TTC549 (cell line): ENCODE results near the gene GALNT18.

ENCODE experiments used
- FAIRE-seq: peaks from 2 replicates; lab custom pipeline; 2012; peaks lifted over from hg19 to GRCh38; lab: Jason Lieb, UNC

GALNT18 gene

DNA sequence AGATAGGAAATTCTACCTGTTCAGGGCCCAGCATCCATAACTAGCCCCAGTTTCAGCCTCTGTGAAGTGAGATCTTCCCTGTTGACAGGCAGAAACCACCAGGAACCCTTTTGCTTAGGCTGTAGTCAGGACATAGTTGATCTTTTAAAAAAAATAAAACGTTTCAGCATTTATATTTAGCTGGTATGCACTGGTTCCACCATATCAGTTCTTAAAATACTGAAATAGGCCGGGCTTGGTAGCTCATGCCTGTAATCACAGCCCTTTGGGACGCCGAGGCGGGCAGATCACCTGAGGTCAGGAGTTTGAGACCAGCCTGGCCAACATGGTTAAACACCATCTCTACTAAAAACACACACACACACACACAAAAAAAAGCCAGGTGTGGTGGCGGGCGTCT lies 35.3 kb downstream of the GALNT18 start:
- FAIRE-seq: no peak

DNA sequence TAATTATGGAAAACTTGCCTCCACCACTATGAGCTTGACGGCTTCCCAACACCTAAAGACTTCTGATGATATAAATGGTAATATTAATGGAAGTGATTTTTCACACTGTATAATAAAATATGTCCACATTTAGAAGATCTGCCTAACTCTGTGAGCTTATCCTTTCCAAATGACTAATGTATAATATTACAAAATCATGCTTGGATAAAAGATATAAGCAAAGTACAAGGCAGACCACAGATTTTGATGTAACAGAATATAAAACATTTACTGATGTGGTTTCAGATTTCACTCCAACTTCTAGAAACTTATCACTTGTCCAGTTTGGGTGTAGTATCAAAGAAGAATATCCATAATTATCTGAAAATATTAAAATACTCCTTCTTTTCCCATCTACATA lies 36.9 kb downstream of the GALNT18 start:
- FAIRE-seq: no peak

DNA sequence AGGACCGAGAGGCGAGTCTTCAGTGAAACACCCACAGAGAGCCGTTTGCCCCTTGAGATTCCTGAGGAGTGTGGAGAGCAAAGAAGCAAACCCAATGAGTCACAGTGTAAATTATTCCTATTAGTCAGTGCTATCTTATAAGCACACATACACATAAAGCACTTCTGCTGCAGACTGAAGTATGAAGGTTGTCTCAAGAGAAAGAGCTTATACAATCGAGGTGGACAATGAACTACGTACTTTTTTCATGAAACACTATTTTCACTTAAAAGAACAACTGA lies 37.3 kb downstream of the GALNT18 start:
- no peak for FAIRE-seq

DNA sequence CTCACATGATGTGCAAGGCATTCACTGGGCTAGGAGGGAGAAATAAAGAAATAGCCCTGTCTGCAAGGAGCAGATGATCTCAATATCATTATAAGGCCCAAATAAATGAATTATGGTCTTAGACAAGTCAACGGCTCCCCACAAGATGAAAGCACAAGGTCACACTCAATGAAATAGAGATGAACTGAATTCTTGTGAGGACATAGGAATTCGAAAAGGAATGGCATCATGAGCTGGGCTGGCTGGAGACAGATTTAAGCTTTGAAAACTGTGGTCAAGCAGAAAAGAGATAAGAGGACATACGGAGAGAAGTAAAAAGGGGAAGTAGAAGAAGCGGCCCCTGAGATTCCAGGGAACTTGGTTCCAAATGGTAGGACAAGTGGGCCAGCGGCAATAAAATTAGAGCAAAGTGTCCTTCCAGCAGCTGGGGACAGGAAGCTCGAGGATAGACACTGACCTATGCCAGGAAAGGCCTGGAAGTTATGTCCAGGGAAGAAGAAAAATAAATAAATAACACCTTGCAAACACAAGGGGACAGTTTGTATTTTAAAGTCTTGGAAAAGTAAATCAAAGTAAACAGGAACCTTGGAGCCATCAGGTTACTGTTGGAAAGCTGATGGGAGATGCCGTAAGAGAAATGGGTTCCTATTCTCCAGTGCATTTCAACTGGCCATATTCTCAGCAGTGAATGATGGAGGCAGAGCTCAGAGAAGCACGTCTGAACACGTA lies 37.8 kb downstream of the GALNT18 start:
- no peak for FAIRE-seq

DNA sequence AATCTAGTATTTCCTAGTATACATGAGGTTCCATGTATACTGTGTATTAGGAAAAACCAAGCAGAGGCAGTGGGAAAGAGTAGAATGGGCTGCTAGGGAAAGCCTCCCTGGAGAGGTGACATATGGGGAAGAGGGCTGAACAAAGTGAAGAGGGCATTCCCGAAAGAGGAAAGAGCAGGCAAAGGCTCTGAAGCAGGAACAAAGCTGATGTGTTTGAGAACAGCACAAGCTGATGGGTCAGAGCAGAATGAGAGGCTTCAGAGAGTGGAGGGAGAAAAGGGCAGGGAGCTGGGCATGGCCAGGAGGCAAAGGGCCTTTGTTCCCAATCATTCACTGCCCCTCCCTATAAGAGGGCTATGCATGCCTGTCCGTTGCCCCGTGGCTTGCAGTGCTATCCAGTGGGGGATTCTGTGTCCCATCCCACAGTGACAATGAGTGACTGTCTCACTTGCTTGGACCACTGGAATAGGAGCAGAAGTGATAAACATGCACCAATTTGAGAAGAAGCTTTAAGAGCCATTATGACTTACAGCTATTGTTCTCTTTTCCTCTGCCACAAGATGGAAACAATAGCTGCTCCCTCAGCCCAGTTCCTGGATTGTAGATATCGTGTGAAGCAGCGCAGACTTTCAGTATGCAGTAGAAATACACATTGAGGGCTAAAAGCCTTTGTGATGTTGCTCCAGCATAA lies 39.6 kb downstream of the GALNT18 start:
- FAIRE-seq: no peak

DNA sequence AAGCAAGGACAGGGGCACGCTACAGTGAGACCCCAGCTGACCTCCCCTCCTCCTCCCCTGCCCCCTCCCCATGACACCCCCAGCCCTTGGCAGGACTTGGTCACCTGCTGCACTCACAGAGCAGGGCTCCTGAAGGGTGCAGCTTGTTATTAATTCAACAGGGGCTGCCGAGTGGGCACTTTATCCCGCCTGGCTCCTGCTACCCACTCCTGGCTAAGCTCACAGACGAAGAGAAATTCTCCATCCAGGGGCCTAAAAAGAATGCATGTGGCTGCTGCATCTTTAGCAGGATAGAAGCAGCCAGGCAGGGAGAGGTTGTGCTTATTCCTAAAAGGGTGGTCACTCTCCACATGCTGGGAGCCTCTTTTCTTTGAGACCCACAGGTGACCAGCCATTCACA lies 40.3 kb downstream of the GALNT18 start:
- no peak for FAIRE-seq

DNA sequence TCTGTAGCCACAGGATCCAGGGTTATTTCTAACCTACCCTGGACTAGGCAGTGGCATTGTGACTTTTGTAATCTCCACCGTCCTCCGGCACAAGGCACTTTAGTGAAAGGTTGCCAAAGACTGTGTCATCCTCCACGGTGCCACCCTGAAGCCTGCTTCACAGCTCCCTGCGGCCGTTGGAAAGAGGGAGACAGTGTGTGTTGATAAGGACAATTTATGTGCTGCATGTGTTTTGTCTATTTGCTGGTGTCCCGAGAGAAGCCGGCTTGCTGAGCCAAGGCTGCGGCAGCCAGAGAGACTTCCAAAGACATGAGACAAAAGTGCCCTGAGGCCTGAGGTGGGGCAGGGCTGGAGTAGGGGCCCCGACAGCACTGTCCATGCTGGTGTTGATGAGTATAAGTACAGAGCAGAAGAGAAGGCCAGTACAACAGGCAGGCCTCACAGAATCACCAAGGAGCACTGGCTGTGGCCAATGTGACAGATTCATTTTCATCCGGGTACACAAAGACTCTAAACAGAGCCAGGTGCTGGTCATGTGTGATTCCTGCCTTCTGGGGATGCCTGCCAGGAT lies 40.9 kb downstream of the GALNT18 start:
- no peak for FAIRE-seq

DNA sequence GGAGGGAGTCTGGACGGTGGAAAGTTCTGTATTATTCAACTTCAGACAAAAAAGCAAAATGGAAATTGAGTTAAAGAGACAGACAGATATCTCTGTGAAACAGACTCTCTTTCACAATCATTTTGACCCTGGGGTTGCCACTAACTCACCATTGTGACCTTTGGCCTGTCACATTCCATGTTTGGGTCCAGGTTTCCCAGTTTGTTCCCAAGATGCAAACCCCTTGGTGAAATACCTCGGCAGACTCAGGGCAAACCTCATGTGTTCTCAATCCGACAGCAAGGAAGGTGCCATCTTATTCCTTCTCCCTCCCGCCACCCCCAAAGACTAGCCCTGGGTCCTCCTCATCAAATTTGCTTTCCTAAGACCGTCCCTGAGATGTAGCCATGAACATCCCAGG lies 41.8 kb downstream of the GALNT18 start:
- no peak for FAIRE-seq

DNA sequence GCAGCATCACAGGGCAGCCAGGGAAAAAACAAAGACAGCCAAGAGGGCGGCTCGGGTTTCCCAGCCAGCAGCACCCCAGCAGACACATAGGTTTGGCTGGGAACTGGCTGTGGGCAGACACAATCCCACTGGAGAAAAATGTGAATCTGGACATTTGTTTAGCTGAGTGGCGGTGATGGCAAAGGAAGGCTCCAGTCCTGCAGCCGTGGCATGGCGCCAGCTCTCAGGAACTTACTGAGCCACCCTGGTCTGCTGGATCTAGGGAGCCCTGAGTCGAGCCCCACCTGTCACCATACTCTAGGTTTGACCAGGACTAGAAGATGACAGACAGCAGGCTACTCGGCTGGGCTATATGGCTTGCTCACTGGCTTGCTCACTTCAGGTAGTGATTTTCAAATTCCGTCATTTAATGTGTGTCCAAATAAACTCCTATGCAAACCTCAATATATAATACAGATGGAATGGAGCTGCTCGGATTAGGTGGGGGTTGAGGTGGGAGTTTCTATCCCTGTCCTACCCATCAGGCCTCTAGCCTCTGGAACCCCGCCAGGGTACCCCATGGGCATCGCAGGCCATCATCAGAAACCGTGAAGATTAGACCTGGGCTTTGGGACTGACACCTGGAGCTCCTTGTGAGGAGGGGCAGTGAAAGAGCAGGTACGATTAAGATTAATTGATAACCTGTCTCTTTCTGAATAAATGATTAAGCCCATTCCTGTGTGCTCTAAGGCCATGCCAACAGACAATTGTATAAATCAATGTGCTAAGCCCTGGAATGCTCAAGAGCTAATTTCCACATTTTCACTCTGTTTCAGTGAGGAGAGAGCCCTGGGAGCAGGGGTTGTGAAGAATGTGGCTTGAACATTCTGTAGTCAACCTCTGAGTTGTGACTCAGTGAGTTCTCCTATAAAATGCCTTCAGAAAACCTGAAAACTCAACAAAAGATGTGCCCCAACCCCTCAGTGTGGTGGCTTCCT lies 42.5 kb downstream of the GALNT18 start:
- no peak for FAIRE-seq

DNA sequence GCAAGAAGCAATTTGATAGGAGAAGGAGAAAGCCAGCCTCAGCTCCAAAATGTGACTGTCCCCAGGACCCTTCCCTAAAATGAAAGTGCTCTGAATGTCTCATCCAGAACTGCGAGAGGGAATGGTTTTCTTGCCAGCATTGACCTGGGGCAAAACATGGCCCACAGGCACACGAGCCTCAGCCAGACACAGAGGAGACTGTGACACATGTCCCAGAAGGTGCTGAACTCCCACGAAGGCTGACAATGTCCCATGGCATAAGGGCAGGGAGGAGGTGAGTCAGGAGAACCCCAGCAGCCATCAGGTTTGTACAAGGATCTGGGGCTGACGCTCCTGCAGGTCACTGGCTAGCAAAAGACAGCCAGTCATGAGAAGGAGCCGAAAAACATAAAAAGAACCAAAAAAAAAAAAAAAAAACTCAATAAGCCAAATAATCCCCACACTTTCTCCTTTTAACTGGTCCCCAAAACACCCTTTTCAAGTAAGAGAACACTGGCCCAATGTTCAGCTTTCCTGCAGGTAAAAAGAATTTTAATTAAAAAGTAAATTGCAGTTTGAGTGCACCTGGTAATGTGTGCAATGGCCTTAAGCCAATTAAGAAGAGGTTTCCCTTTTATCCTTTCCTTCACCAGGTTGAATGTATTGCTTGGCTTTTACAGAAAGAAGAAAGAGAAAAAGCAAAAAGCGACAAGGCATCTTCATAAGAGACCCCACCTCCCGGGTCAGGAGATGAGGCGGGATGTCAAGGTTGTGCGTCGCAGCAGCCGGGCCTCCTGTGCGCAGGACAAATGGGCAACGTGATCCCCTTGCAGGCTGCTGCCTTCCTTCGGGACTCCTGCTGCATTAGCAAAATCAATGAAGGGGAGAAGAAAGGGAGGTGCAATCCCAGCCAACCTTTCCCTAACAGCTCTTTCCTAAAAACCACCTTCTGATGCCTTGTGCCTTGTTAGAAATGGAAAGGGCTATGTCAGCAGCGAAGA lies 43.6 kb downstream of the GALNT18 start:
- no peak for FAIRE-seq

DNA sequence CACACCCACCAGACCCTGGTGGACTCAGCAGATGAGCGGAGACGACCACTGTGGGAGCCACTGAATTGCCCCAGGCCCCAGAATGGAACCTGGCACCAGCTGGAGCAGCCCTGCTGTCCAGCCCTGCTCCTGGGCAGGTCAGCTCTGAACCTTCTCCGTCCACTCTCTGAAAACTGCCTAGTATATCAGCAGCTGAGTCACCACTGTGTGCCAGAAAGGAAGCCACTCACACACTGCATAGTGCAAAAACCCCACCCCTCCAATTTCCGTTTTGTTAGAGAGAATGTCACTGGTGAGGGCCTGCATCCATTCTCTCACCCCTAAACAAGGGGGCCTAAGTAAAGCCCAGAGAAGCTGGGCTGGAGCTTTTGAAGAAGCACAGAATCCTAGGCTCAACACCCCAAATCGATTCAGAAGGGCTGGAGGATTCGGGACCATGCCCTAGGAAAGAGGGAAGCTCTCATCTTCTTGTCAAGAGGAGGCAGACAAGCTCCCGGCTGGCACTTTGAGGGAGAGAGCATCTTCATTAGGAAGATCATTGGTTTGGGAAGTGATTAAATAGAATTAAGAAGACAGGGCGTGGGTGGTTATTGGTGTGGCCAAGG lies 44.5 kb downstream of the GALNT18 start:
- FAIRE-seq: no peak

DNA sequence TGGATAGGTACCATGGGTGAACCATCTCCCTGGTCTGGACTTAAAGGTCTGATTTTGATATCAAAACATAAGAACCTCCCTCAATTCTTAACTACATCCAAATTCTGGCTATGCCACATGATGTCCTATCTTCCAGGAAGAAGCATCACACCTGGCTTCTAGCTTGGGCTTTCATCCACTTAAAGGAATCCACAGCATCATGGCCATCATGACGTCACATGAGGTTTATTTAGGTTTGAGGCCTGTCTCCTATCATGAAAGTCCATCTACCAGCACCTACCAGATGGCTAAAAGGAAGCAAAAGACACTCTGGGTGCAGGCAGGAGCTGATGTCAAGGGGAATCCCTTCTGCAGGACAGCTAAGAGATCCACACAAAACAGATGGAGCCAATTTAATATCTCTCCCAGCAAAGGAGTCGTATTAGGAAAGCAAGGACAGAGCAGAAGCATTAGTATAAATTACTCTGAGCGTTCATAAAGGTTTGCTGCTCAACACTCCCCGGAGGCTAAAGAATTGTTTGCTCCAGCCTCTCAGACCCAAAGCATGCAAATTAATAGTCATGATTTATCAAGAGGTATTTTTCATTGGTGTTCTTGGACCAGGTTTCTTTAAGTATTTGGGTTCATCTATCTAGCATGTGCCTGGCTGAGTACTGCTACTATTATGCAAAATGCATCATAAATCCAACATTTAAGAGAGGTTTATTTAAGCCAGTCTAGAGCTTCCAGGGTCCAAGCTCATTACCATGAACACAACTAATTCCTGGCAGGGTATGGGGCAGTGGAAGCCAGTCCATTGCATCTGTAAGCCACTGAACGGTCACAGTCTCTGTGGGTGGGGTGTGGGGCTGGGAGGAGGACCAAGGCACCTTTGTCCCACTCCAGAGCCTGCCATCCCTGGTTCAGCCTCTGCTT lies 47.2 kb downstream of the GALNT18 start:
- FAIRE-seq: no peak

DNA sequence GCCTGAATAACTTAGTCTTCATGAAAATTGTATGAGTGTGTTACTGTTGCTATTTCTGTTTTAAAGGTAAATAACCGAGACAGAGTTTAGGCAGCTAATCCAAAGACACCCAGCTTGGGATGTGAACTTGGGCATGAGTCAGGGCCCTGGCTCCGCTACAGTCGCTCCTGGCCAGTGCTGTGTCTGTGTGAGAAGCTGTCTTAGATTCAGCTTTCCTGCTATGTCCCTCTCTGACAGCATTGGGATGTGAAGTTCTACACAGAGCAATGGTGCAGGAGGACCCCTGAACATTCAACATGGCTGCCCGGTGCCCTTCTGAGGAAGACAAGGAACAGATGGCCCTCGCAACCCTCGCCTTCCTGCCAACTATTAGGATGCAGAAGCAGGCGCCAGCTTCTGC lies 49.4 kb downstream of the GALNT18 start:
- FAIRE-seq: no peak

DNA sequence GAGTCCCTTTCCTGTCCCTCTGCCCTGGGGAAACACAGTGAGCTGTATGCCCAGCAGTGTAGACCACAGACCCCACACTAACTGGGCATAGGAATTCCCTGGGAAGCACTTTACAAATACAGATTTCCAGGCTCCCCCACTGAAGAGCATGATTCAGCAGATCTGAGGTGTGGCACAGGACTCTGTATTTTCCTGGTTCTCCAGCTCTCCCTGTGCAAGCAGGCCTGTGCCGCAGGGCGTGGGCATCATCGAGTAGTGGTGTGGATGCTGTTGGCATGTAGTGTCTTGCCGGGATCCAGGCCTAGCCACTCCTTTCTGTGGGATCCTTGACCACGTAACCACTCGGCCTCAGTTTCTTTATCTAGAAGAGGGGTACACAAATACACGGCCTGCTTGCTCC lies 49.9 kb downstream of the GALNT18 start:
- no peak for FAIRE-seq

DNA sequence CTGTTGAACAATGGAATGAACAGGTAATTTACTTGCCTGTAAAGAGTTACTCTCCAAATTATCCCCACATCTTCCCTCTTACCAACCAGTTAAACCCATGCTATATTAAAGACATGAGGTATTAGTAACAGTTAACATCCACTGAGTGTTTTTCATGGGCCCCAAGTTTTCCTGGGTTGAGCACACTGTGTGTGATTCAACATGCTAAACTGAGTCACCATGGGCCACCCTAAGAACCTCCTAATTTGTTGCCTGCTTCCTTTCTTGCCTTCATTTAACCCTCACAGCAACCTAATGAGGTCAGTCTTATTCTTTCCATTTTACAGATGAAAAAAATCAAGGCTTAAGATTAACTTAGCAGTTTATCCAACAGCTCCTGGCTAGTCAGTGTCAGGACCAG lies 51.0 kb downstream of the GALNT18 start:
- FAIRE-seq: no peak

DNA sequence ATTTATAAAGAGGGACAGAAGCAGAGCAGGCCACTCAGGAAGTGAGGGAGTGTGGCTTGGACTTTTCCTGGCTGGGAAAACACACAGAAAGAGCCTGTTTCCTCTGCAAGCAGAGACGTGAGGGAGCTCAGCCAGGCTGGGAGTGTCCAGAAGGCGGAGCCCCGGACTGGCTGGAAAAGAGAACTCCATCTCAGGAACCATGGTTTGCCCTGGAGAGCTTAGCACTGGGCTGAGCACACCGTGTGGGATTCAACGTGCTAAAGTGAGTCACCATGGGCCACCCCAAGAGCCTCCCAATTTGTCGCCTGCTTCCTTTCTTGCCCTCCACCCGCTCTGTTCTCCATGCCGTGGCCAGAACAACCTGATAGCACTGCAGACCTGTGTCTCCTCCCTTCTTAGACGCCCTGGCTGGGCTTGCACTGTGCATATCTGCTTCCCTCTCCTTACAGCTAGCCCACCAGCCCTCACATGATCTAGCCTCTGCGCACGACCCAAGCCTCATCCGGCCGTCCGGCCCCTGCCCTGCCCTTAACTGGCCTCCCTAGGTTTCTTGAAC lies 51.8 kb downstream of the GALNT18 start:
- FAIRE-seq: no peak

DNA sequence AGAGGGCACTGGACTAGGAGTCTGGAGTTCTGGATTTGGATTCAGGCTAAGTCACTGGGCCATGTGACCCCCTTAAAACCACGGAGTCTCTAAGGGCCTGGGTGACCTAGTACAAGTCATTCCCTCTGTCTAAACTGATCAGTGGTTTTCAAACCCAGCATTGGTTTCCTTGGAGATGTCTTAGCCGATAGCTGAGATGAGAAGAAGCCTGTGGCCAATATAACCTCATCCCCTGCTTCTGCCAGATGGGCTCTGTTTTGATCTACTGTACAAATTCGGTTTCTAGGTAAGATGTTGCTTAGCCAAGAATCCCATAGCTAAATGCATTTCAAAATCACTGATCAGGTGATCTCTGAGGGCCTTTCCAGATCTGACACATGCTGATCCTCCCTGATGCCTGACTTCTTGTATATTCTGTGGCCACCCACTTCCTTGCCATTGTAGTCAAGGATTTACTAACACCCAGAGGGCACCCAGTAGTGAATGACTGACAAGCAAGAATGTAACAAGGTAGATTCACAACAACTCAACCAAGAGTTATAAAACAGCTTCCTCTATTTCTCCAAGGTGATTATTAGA lies 53.1 kb downstream of the GALNT18 start:
- no peak for FAIRE-seq

DNA sequence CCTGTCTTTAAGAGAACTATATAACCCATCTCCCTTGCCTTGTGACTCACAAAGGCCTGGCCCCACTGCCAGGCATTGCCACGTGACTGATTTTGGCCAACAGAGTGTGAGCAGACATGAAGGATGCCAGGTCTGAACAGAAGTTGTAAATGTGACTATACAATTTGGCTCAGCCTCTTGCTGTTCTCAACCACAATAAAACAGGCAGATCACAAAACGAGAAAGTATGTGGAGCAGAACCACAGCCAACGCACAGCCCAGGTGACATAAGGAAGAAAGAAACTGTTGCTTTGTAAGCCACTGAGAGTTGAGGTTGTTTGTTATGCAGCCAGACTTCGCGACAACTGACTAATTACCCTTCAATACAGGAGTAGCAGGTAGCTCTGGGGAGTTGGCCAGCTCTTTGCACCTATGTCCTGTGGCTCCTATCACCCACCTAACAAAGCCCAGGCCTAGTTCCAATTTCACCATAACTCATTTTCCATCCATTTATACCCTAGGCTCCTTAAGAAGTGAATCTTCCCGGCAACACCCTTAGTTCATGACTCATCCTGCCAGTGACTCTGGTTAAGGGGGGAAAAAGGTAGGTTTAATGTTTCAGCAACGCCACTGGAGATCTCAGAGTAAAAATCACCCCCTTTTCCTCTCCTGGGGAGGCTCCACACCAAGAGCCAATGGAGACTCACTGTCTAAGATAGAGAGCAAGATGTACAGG lies 53.7 kb downstream of the GALNT18 start:
- no peak for FAIRE-seq

DNA sequence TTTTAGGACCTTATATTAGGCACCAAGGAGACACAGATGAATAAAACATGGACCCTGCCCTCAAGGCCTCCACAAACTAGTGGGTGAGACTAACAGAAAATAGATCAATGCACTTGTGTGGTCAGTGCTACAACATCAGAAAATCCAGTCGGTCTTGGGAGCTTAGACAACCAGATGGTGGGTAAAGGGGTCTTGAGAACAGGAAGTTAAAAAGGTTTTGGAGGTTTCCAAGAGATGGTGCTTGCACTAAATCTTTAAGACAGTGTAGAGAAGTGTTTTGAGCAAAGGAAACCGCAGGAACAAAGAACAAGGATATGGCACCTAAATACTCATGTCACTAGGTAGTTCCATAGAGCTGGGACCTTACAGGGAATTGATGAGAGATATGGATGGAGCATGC lies 56.2 kb downstream of the GALNT18 start:
- FAIRE-seq: no peak
